Measurements from ENCODE around the gene NFASC. TPM values are rescaled to one million over a fixed set of nuclear protein-coding genes. Genes with fewer than 3 reads are reported as not detected.

Gene NFASC
- total RNA-seq, 2 donors from 2014 or later, result 27.7 to 45.9 TPM

GRCh38 chr1:205057808-205058575 is 187.3 kb downstream of the NFASC start:
- 91 to 92% methylated on average over 13 to 19 of the region's 19 CpGs for WGBS, 2 experiments (ENCODE audit: insufficient coverage in 1 of 2, insufficient read length in 1 of 2)
- no peak overlapping the region for H3K27ac Mint-ChIP-seq
- Histone ChIP-seq H3K4me1 (ENCODE audit: control insufficient read depth, insufficient read depth, low read length) (no peaks in the 10 kb centered on the region), H3K4me3 (ENCODE audit: low read length) (no peak overlapping the region), H3K27ac (ENCODE audit: low read depth, low read length) (no peak overlapping the region), H3K36me3 (ENCODE audit: control insufficient read depth, insufficient read depth, low read length) (no peaks in the 10 kb centered on the region), H3K9ac (ENCODE audit: extremely low read depth, low read length, poor library complexity, severe bottlenecking) (no peak overlapping the region), H3K27me3 (ENCODE audit: control insufficient read depth, insufficient read depth, low read length, poor library complexity, severe bottlenecking) (no peaks in the 10 kb centered on the region), H3K9me3 (ENCODE audit: control insufficient read depth, low read length) (no peaks in the 10 kb centered on the region)
- TF ChIP-seq, protein P1, sequence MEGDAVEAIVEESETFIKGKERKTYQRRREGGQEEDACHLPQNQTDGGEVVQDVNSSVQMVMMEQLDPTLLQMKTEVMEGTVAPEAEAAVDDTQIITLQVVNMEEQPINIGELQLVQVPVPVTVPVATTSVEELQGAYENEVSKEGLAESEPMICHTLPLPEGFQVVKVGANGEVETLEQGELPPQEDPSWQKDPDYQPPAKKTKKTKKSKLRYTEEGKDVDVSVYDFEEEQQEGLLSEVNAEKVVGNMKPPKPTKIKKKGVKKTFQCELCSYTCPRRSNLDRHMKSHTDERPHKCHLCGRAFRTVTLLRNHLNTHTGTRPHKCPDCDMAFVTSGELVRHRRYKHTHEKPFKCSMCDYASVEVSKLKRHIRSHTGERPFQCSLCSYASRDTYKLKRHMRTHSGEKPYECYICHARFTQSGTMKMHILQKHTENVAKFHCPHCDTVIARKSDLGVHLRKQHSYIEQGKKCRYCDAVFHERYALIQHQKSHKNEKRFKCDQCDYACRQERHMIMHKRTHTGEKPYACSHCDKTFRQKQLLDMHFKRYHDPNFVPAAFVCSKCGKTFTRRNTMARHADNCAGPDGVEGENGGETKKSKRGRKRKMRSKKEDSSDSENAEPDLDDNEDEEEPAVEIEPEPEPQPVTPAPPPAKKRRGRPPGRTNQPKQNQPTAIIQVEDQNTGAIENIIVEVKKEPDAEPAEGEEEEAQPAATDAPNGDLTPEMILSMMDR (conservative IDR thresholded peaks at IDR 0.05), result no peak
- DNase-seq, result no peak
- H3K27me3 Mint-ChIP-seq (ENCODE audit: insufficient read depth), result peaks cover 16% of the 10 kb centered on the region
- H3K9me3 Mint-ChIP-seq, result no peaks in the 10 kb centered on the region
- H3K36me3 Mint-ChIP-seq (ENCODE audit: low read depth), result no peaks in the 10 kb centered on the region
- H3K4me3 Mint-ChIP-seq, result no peak overlapping the region
- no peaks in the 10 kb centered on the region for H3K4me1 Mint-ChIP-seq

DNA sequence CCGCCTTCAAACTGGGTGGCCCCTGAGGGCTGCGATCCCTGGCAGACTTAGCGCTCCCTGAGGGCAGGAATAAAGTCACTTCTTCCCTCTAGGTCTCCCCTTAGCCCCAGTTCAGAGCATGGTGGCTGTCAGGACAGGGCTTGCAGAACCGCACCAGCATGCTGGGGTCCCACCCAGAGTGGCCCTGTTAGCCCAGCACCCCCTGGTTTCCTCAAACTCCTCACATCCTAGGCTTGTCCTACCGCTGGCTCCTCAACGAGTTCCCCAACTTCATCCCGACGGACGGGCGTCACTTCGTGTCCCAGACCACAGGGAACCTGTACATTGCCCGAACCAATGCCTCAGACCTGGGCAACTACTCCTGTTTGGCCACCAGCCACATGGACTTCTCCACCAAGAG is 188.2 kb downstream of the NFASC start:
- H3K27ac Mint-ChIP-seq, result no peak overlapping the region

DNA sequence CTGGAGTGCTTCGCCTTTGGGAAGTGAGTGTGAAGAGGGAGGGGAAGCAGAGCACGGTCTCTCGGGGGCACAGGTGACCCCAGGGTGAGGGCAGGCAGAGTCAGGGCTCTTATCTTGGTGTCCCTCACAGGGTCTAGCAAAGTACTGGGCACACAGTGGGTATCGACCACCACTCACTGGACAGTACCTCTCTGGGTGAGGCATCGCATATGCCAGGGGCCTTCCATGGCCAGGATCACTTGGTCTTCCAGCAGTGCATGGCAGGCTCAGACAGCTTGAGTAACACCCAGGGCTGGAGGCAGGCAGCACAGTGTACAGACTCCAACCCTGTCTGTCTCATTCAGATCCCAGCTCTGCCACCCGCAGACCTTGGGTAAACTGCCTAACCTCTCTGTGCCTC is 189.0 kb downstream of the NFASC start:
- Histone ChIP-seq H3K4me1 (ENCODE audit: control insufficient read depth, insufficient read depth, low read length) (no peaks in the 10 kb centered on the region), H3K27ac (ENCODE audit: low read depth, low read length) (no peak overlapping the region), H3K36me3 (ENCODE audit: control insufficient read depth, insufficient read depth, low read length) (no peaks in the 10 kb centered on the region), H3K9me3 (ENCODE audit: control insufficient read depth, low read length) (no peaks in the 10 kb centered on the region), H3K9ac (ENCODE audit: extremely low read depth, low read length, poor library complexity, severe bottlenecking) (no peak overlapping the region), H3K27me3 (ENCODE audit: control insufficient read depth, insufficient read depth, low read length, poor library complexity, severe bottlenecking) (no peaks in the 10 kb centered on the region), H3K4me3 (ENCODE audit: low read length) (no peak overlapping the region)
- DNase-seq, result no peak
- 90 to 100% methylated on average over 2 to 6 of the region's 6 CpGs for WGBS, 2 experiments (ENCODE audit: insufficient coverage in 1 of 2, insufficient read length in 1 of 2)
- Mint-ChIP-seq H3K36me3 (ENCODE audit: low read depth) (no peaks in the 10 kb centered on the region), H3K9me3 (no peaks in the 10 kb centered on the region), H3K27ac (no peak overlapping the region), H3K4me1 (no peaks in the 10 kb centered on the region), H3K27me3 (ENCODE audit: insufficient read depth) (peaks cover 16% of the 10 kb centered on the region), H3K4me3 (no peak overlapping the region)
- TF ChIP-seq, protein P1 (conservative IDR thresholded peaks at IDR 0.05), result no peak

More for the DNA sequence above, 188.2 kb downstream of the NFASC start:
- Histone ChIP-seq H3K4me1 (ENCODE audit: control insufficient read depth, insufficient read depth, low read length) (no peaks in the 10 kb centered on the region), H3K27ac (ENCODE audit: low read depth, low read length) (no peak overlapping the region), H3K9me3 (ENCODE audit: control insufficient read depth, low read length) (no peaks in the 10 kb centered on the region), H3K4me3 (ENCODE audit: low read length) (no peak overlapping the region), H3K27me3 (ENCODE audit: control insufficient read depth, insufficient read depth, low read length, poor library complexity, severe bottlenecking) (no peaks in the 10 kb centered on the region), H3K36me3 (ENCODE audit: control insufficient read depth, insufficient read depth, low read length) (no peaks in the 10 kb centered on the region), H3K9ac (ENCODE audit: extremely low read depth, low read length, poor library complexity, severe bottlenecking) (no peak overlapping the region)
- Mint-ChIP-seq H3K4me3 (no peak overlapping the region), H3K27me3 (ENCODE audit: insufficient read depth) (peaks cover 16% of the 10 kb centered on the region), H3K36me3 (ENCODE audit: low read depth) (no peaks in the 10 kb centered on the region), H3K4me1 (no peaks in the 10 kb centered on the region), H3K9me3 (no peaks in the 10 kb centered on the region)
- 93 to 95% methylated on average over 12 of the region's 12 CpGs for WGBS, 2 experiments (ENCODE audit: insufficient coverage in 1 of 2, insufficient read length in 1 of 2)
- TF ChIP-seq, protein P1 (conservative IDR thresholded peaks at IDR 0.05), result no peak
- DNase-seq, result no peak
